ENCODE measurements around the gene NKD2.

DNA sequence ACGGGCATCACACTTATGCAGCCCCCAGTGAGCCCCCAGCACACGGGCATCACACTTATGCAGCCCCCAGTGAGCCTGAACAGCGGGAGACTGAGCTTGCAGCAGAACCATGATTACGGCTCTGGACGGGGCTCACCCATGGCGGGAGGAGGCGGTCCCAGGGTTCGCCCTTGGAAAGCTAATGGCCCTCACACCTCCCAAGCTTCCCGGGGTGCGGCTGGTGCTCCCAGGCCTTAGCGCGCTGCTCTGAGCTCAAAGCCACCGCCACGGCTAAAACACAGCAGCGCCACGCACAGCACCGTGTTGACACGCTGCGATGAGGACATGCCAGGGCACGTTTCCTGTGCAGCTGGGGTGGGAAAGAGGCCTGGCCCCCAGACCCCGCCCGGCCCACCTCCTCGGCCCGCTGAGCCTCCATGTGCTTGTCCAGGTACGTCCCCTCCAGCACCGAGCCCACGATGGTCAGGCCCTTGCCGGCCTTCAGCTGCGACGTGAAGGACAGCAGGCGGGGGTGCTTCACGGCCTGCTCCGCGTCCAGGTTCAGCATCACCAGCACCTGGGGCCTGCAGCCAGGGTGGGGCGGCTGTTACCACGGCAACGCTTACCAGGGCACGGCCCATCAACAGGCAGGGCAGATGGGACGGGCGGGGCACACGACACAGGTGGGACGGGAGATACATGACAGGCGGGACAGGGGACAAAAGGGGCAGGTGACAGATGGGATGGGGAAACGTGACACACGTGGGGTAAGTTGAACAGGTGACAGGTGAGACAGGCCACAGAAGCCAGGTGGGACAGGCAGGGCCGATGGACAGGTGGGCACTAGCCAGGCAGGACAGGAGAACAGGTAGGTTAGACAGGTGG lies 64.9 kb downstream of the NKD2 start:
- no peak for TF ChIP-seq EZH2 (IDR thresholded peaks at IDR 0.05; ENCODE audit: borderline replicate concordance, low read length)
- no peak for TF ChIP-seq CTCF (IDR thresholded peaks at IDR 0.05; ENCODE audit: low read length)

Measured in OCI-LY1 (cell line).